Activated CD8-positive, alpha-beta T cell treated with anti-CD3 and anti-CD28 coated beads, Interleukin-2, amount 10 ng/mL, durations not matched to agents 7 days and 5 days (primary cell): ENCODE results near the gene PIN4. TPM values are rescaled to one million over a fixed set of nuclear protein-coding genes. Genes with fewer than 3 reads are reported as not detected.
"Not testable (repeated sequence)": the region's sequence is repeated elsewhere in the genome, so short reads cannot be mapped to it uniquely, and the experiment has no call there.

Source experiments
- ATAC-seq: fragments of 150-1000 bp; cut with Tn5 transposase; one replicate; pipeline ENCODE4 v1.10.0; 2021; ENCODE audit warnings: moderate library complexity
- CTCF ChIA-PET: fragments of 350-600 bp; sonication (Branson Sonifier 250); formaldehyde crosslinking; loops from one replicate; lab custom pipeline; 2021; ENCODE audit warnings: antibody characterized with exemption; lab: Charles Lee
- POLR2A ChIA-PET: fragments of 350-600 bp; sonication (Branson Sonifier 250); formaldehyde crosslinking; loops from one replicate; lab custom pipeline; 2021; ENCODE audit warnings: antibody characterized with exemption; lab: Charles Lee
- DNase-seq: peaks from one replicate; pipeline ENCODE4 v3.0.0-alpha.2; 2020
- H3K27ac Mint-ChIP-seq: one replicate; pipeline ENCODE4 v1.8.0; 2021; ENCODE audit warnings: mild to moderate bottlenecking, mixed read lengths
- H3K27me3 Mint-ChIP-seq: one replicate; pipeline ENCODE4 v1.8.0; 2021; ENCODE audit warnings: low read depth, mixed read lengths
- H3K36me3 Mint-ChIP-seq: one replicate; pipeline ENCODE4 v1.8.0; 2021; ENCODE audit warnings: low read depth, mixed read lengths
- H3K4me1 Mint-ChIP-seq: one replicate; pipeline ENCODE4 v1.8.0; 2021; ENCODE audit warnings: low read depth, mixed read lengths
- H3K4me3 Mint-ChIP-seq: one replicate; pipeline ENCODE4 v1.8.0; 2021; ENCODE audit warnings: mild to moderate bottlenecking, mixed read lengths
- H3K9me3 Mint-ChIP-seq: one replicate; pipeline ENCODE4 v1.8.0; 2022; ENCODE audit warnings: mixed read lengths; ENCODE audit not compliant: insufficient read depth
- total RNA-seq, 2 experiments: library from RNA; stranded (reverse); gene quantifications; one replicate each; pipeline ENCODE4 v1.2.3, GENCODE V29; 2021

Gene PIN4
- total RNA-seq, 2 experiments from 2014 or later, result 6.9 to 7.0 TPM

GRCh38 chrX:72205706-72206105 is 24.1 kb downstream of the PIN4 start:
- H3K36me3 Mint-ChIP-seq, result peaks cover 41% of the 10 kb centered on the region
- ATAC-seq (no peak), DNase-seq (no peak)
- peaks cover 1% of the 10 kb centered on the region for H3K4me1 Mint-ChIP-seq
- H3K27me3 Mint-ChIP-seq, result no peaks in the 10 kb centered on the region
- H3K9me3 Mint-ChIP-seq, result no peaks in the 10 kb centered on the region
- no peak overlapping the region for H3K4me3 Mint-ChIP-seq
- ChIA-PET CTCF (no interaction called here), POLR2A (no interaction called here)
- H3K27ac Mint-ChIP-seq, result no peak overlapping the region

- Mint-ChIP-seq H3K36me3 (peaks cover 42% of the 10 kb centered on the region), H3K4me3 (no peak overlapping the region), H3K4me1 (peaks cover 2% of the 10 kb centered on the region), H3K27me3 (no peaks in the 10 kb centered on the region), H3K9me3 (no peaks in the 10 kb centered on the region), H3K27ac (no peak overlapping the region)
- ChIA-PET POLR2A (no interaction called here), CTCF (no interaction called here)
- ATAC-seq, result no peak
- no peak for DNase-seq
Observed at GRCh38 chrX:72207366-72207765, 25.8 kb downstream of the PIN4 start.

- Mint-ChIP-seq H3K4me1 (peaks cover 2% of the 10 kb centered on the region), H3K9me3 (no peaks in the 10 kb centered on the region), H3K27ac (no peak overlapping the region), H3K4me3 (no peak overlapping the region), H3K36me3 (peaks cover 42% of the 10 kb centered on the region), H3K27me3 (no peaks in the 10 kb centered on the region)
- ChIA-PET POLR2A (no interaction called here), CTCF (no interaction called here)
- DNase-seq (no peak), ATAC-seq (no peak)
Observed at GRCh38 chrX:72208126-72208800, 26.7 kb downstream of the PIN4 start.

- no peaks in the 10 kb centered on the region for H3K4me1 Mint-ChIP-seq
- ATAC-seq (no peak), DNase-seq (no peak)
- no peak overlapping the region for H3K27ac Mint-ChIP-seq
- H3K36me3 Mint-ChIP-seq, result peaks cover 6% of the 10 kb centered on the region
- CTCF ChIA-PET, result no interaction called here
- POLR2A ChIA-PET, result no interaction called here
- no peaks in the 10 kb centered on the region for H3K9me3 Mint-ChIP-seq
- H3K4me3 Mint-ChIP-seq, result no peak overlapping the region
- H3K27me3 Mint-ChIP-seq, result no peaks in the 10 kb centered on the region
Observed at GRCh38 chrX:72216973-72217372, 35.4 kb downstream of the PIN4 start.

- H3K4me3 Mint-ChIP-seq, result not testable (repeated sequence)
Observed at GRCh38 chrX:72220375-72220774, 38.8 kb downstream of the PIN4 start.

GRCh38 chrX:72230290-72230689 is 48.7 kb downstream of the PIN4 start:
- H3K27ac Mint-ChIP-seq, result no peak overlapping the region
- no peaks in the 10 kb centered on the region for H3K4me1 Mint-ChIP-seq
- H3K9me3 Mint-ChIP-seq, result no peaks in the 10 kb centered on the region
- ChIA-PET CTCF (no interaction called here), POLR2A (no interaction called here)
- no peaks in the 10 kb centered on the region for H3K27me3 Mint-ChIP-seq
- DNase-seq (no peak), ATAC-seq (no peak)
- H3K4me3 Mint-ChIP-seq, result no peak overlapping the region
- peaks cover 47% of the 10 kb centered on the region for H3K36me3 Mint-ChIP-seq

More at GRCh38 chrX:72220375-72220774, 38.8 kb downstream of the PIN4 start:
- H3K4me1 Mint-ChIP-seq, POLR2A ChIA-PET, H3K36me3 Mint-ChIP-seq, DNase-seq, ATAC-seq, CTCF ChIA-PET, H3K27me3 Mint-ChIP-seq, H3K9me3 Mint-ChIP-seq, H3K27ac Mint-ChIP-seq: not testable (repeated sequence)

GRCh38 chrX:72236841-72237240 is 55.3 kb downstream of the PIN4 start:
- ChIA-PET CTCF (no interaction called here), POLR2A (no interaction called here)
- H3K9me3 Mint-ChIP-seq, result no peaks in the 10 kb centered on the region
- no peak overlapping the region for H3K27ac Mint-ChIP-seq
- ATAC-seq (no peak), DNase-seq (no peak)
- H3K36me3 Mint-ChIP-seq, result peaks cover 25% of the 10 kb centered on the region
- H3K4me1 Mint-ChIP-seq, result peaks cover 16% of the 10 kb centered on the region
- no peak overlapping the region for H3K4me3 Mint-ChIP-seq
- H3K27me3 Mint-ChIP-seq, result no peaks in the 10 kb centered on the region

- H3K36me3 Mint-ChIP-seq, result peaks cover 21% of the 10 kb centered on the region
- peaks cover 16% of the 10 kb centered on the region for H3K4me1 Mint-ChIP-seq
- no peak for DNase-seq
- no peak for ATAC-seq
- CTCF ChIA-PET, result interaction anchor here (0.6 to 1.6 kb wide), 3 partner anchors 39 to 428 kb away, joined by 3 to 9 read pairs (median 3); partner anchors contain the start of gene RPS4X
- H3K4me3 Mint-ChIP-seq, result peak overlapping the region; percentile 84
- no peaks in the 10 kb centered on the region for H3K9me3 Mint-ChIP-seq
- POLR2A ChIA-PET, result interaction anchor here (1.0 to 1.4 kb wide), 3 partner anchors 38 to 334 kb away, joined by 3 to 16 read pairs (median 7); partner anchors contain the start of genes PIN4 and RPS4X
- H3K27me3 Mint-ChIP-seq, result no peaks in the 10 kb centered on the region
- peak overlapping the region; percentile 81 for H3K27ac Mint-ChIP-seq
Observed at GRCh38 chrX:72238183-72238582, 56.6 kb downstream of the PIN4 start.

GRCh38 chrX:72238721-72239475 is 57.3 kb downstream of the PIN4 start, which contains the start of gene ERCC6L:
Gene ERCC6L, minus strand, starts transcription at chrX:72239027. Its CDS starts 116 bp downstream, at chrX:72238911.
- peak within 1 kb of the TSS; percentile 84 for H3K4me3 Mint-ChIP-seq
- ChIA-PET POLR2A (interaction anchor here (0.6 to 1.4 kb wide), 4 partner anchors 10 to 333 kb away, joined by 3 to 16 read pairs (median 5); partner anchors contain the start of genes PIN4 and RPS4X), CTCF (interaction anchor here (0.6 to 1.6 kb wide), 3 partner anchors 38 to 427 kb away, joined by 3 to 9 read pairs (median 3); partner anchors contain the start of gene RPS4X)
- ATAC-seq (peak; percentile 99), DNase-seq (peak; percentile 89)
- peak within 1 kb of the TSS; percentile 81 for H3K27ac Mint-ChIP-seq
- H3K27me3 Mint-ChIP-seq, result no peaks in the 10 kb centered on the region
- H3K36me3 Mint-ChIP-seq, result peaks cover 21% of the 10 kb centered on the region
- peaks cover 18% of the 10 kb centered on the region for H3K4me1 Mint-ChIP-seq
- H3K9me3 Mint-ChIP-seq, result no peaks in the 10 kb centered on the region

- POLR2A ChIA-PET, result no interaction called here
- ATAC-seq (no peak), DNase-seq (no peak)
- Mint-ChIP-seq H3K4me3 (no peak overlapping the region), H3K27ac (no peak overlapping the region), H3K27me3 (no peaks in the 10 kb centered on the region), H3K36me3 (peaks cover 6% of the 10 kb centered on the region), H3K9me3 (no peaks in the 10 kb centered on the region), H3K4me1 (peaks cover 16% of the 10 kb centered on the region)
- CTCF ChIA-PET, result interaction anchor here (1.6 kb wide), 1 partner anchor 36 kb away, joined by 5 read pairs; the partner anchor contains the start of gene RPS4X
Observed at GRCh38 chrX:72240976-72241375, 59.4 kb downstream of the PIN4 start.

- ATAC-seq (no peak), DNase-seq (no peak)
- ChIA-PET POLR2A (no interaction called here), CTCF (interaction anchor here (0.8 to 1.2 kb wide), 4 partner anchors 34 to 312 kb away, joined by 3 to 5 read pairs (median 3); partner anchors contain the start of gene RPS4X)
- no peaks in the 10 kb centered on the region for H3K9me3 Mint-ChIP-seq
- H3K4me1 Mint-ChIP-seq, result peaks cover 7% of the 10 kb centered on the region
- no peak overlapping the region for H3K4me3 Mint-ChIP-seq
- no peaks in the 10 kb centered on the region for H3K36me3 Mint-ChIP-seq
- no peaks in the 10 kb centered on the region for H3K27me3 Mint-ChIP-seq
- no peak overlapping the region for H3K27ac Mint-ChIP-seq
Observed at GRCh38 chrX:72243472-72243871, 61.9 kb downstream of the PIN4 start.
